Endothelial cell of umbilical vein (primary cell): ENCODE data around the gene FAM98B. TPM values are rescaled to one million over a fixed set of nuclear protein-coding genes. Genes with fewer than 3 reads are reported as not detected.

Source experiments
- BruUV-seq: library from RNA; stranded (reverse); fragments of 400-500 nt; replicated peaks from 2 replicates; lab custom pipeline; 2021; lab: Mats Ljungman, UMichigan
- CTCF ChIA-PET: fragments of 300-600, 350-600 bp; sonication (Branson Sonifier 250); formaldehyde crosslinking; loops from one replicate; lab custom pipeline; 2021; ENCODE audit warnings: antibody characterized with exemption, inconsistent platforms; lab: Charles Lee
- POLR2A ChIA-PET: fragments of 300-600, 350-600 bp; sonication (Branson Sonifier 250); formaldehyde crosslinking; loops from one replicate; lab custom pipeline; 2021; ENCODE audit warnings: antibody characterized with exemption, inconsistent platforms; lab: Charles Lee
- DNase-seq: peaks from one replicate; pipeline ENCODE4 v3.0.0-alpha.2; 2011; ENCODE audit warnings: low read depth, low spot score
- FAIRE-seq: peaks from 2 replicates; lab custom pipeline; 2011; peaks lifted over from hg19 to GRCh38; lab: Jason Lieb, UNC
- H2AFZ ChIP-seq: 2 replicates; pipeline ENCODE4 v1.6.0; 2012; ENCODE audit warnings: low read depth, low read length, control low read depth, inconsistent platforms
- H3K27ac ChIP-seq: 2 replicates; pipeline ENCODE4 v1.5.1; 2011; ENCODE audit warnings: low read depth, mild to moderate bottlenecking, control low read depth, low read length, moderate library complexity; ENCODE audit not compliant: insufficient read depth
- H3K27me3 ChIP-seq, 2 experiments: 2 replicates each; pipeline versions ENCODE4 v1.6.0 to v1.6.1; 2011; ENCODE audit warnings: low read length in 2 of 2, mixed read lengths in 1 of 2; ENCODE audit not compliant: control insufficient read depth in 2 of 2, insufficient read depth in 2 of 2
- H3K36me3 ChIP-seq, 2 experiments: 2 replicates in 1 of 2; 3 replicates in 1 of 2; pipeline ENCODE4 v1.5.1; 2011; ENCODE audit warnings: low read length in 2 of 2, mild to moderate bottlenecking in 1 of 2, moderate library complexity in 1 of 2; ENCODE audit not compliant: control insufficient read depth in 2 of 2, insufficient read depth in 2 of 2; ENCODE audit errors: extremely low read depth in 1 of 2
- H3K4me1 ChIP-seq: 3 replicates; pipeline ENCODE4 v1.5.1; 2011; ENCODE audit warnings: mild to moderate bottlenecking, low read length; ENCODE audit not compliant: control insufficient read depth, insufficient read depth; ENCODE audit errors: extremely low read depth
- H3K4me2 ChIP-seq: 2 replicates; pipeline ENCODE4 v1.6.1; 2011; ENCODE audit warnings: low read length, control low read depth, mixed read lengths; ENCODE audit not compliant: insufficient read depth
- H3K4me3 ChIP-seq, 3 experiments: fragments of 200-600 bp in 1 of 3; sonication (generic), shearing (Covaris generic) in 1 of 3; replicated peaks in 1 of 3; 2 replicates each; pipeline ENCODE4 v1.5.1; 2011 to 2016; ENCODE audit warnings: control low read depth in 3 of 3, low read length in 3 of 3, mild to moderate bottlenecking in 2 of 3, inconsistent platforms in 1 of 3, low read depth in 1 of 3, moderate library complexity in 1 of 3; ENCODE audit not compliant: insufficient read depth in 1 of 3
- H3K79me2 ChIP-seq: 2 replicates; pipeline ENCODE4 v1.6.0; 2012; ENCODE audit warnings: low read length, inconsistent platforms; ENCODE audit not compliant: control insufficient read depth, insufficient read depth
- H3K9ac ChIP-seq: replicated peaks from 2 replicates; pipeline ENCODE3; 2011; ENCODE audit warnings: low read length, control low read depth; ENCODE audit not compliant: insufficient read depth; ENCODE audit errors: extremely low read depth
- H3K9me1 ChIP-seq: replicated peaks from 3 replicates; pipeline ENCODE4 v1.6.0; 2011; ENCODE audit warnings: mild to moderate bottlenecking, low read length; ENCODE audit not compliant: control insufficient read depth, insufficient read depth; ENCODE audit errors: extremely low read depth
- H3K9me3 ChIP-seq: replicated peaks from 2 replicates; pipeline ENCODE4 v1.5.1; 2012; ENCODE audit warnings: low read length, inconsistent platforms; ENCODE audit not compliant: control insufficient read depth, insufficient read depth
- H4K20me1 ChIP-seq: replicated peaks from 2 replicates; pipeline ENCODE3; 2011; ENCODE audit warnings: mild to moderate bottlenecking, low read length; ENCODE audit not compliant: control insufficient read depth, insufficient read depth; ENCODE audit errors: extremely low read depth
- CTCF ChIP-seq, 2 donors: IDR thresholded peaks; 1 replicate in 1 of 2; 2 replicates in 1 of 2; pipeline ENCODE4 v1.5.1; 2011; ENCODE audit warnings: low read length in 2 of 2, mild to moderate bottlenecking in 2 of 2, moderate library complexity in 2 of 2, control low read depth in 1 of 2, inconsistent platforms in 1 of 2, low read depth in 1 of 2; ENCODE audit not compliant: insufficient read depth in 1 of 2; ENCODE audit errors: extremely low read depth in 1 of 2
- EZH2 ChIP-seq: IDR thresholded peaks from 2 replicates; pipeline ENCODE4 v1.6.1; 2012; ENCODE audit warnings: borderline replicate concordance, low read depth, mild to moderate bottlenecking, moderate library complexity, low read length, inconsistent platforms; ENCODE audit not compliant: severe bottlenecking
- GATA2 ChIP-seq: IDR thresholded peaks from 2 replicates; pipeline ENCODE4 v1.7.0; 2011; ENCODE audit warnings: low read depth, mild to moderate bottlenecking, moderate library complexity, mixed read lengths, low read length; ENCODE audit not compliant: insufficient read length, insufficient read depth
- JUN ChIP-seq: IDR thresholded peaks from 2 replicates; pipeline ENCODE4 v1.6.1; 2011; ENCODE audit warnings: borderline replicate concordance, low read depth; ENCODE audit not compliant: insufficient read length, insufficient read depth
- MAX ChIP-seq: IDR thresholded peaks from 2 replicates; pipeline ENCODE4 v1.6.1; 2011; ENCODE audit not compliant: insufficient read depth, insufficient read length
- MYC ChIP-seq: IDR thresholded peaks from one replicate; pipeline ENCODE4 v1.6.1; 2011; ENCODE audit warnings: mild to moderate bottlenecking, low read depth, low read length
- POLR2A ChIP-seq: IDR thresholded peaks from 2 replicates; pipeline ENCODE4 v1.6.1; 2012; ENCODE audit warnings: low read depth, mild to moderate bottlenecking, control low read depth, low read length
- POLR2AphosphoS5 ChIP-seq: IDR thresholded peaks from 2 replicates; pipeline ENCODE4 v1.6.1; 2012; ENCODE audit warnings: low read depth, mild to moderate bottlenecking, control low read depth, low read length, moderate library complexity; ENCODE audit not compliant: insufficient read depth
- dilution Hi-C: fragments of 300-500 bp; cut with MboI; formaldehyde crosslinking; loops from one replicate; pipeline ENCODE4 v1.15.0; 2019; ENCODE audit warnings: low sequenced_read_pairs; ENCODE audit not compliant: extremely low pct_ligation_motif_present
- intact Hi-C: fragments of 100-400 bp; cut with micrococcal nuclease; formaldehyde crosslinking; loops from one replicate; pipeline ENCODE4 v1.10.0; 2022
- polyA plus RNA-seq, 4 experiments: library from polyadenylated mRNA; depleted of rRNA in 3 of 4; stranded (reverse) in 3 of 4; unstranded in 1 of 4; fragments of >200 nt; gene quantifications; 2 replicates each; pipeline versions ENCODE4 v1.2.1 to v1.2.3, GENCODE V29; 2011 to 2012; ENCODE audit warnings: missing spikeins in 1 of 4
- total RNA-seq: library from RNA; stranded (reverse); gene quantifications from 2 replicates; pipeline ENCODE4 v1.2.3, GENCODE V29; 2021

The FAM98B gene
- total and polyA plus RNA-seq, 2 donors (not counting 3 experiments of a cell fraction or from before 2014, with no cell fraction given) = 4.2 to 22.3 TPM

- DNase-seq (no peak), FAIRE-seq (no peak)
- intact Hi-C loops (no loop called here), dilution Hi-C loops (no loop called here)
- Histone ChIP-seq H2AFZ (no peak overlapping the region), H3K4me1 (peaks cover 4% of the 10 kb centered on the region), H3K27me3 (peaks cover 17 to 43% of the 10 kb centered on the region in 2 experiments), H3K36me3 (no peaks in the 10 kb centered on the region), H3K4me2 (no peak overlapping the region), H3K27ac (no peak overlapping the region), H3K9me1 (no peaks in the 10 kb centered on the region), H4K20me1 (no peaks in the 10 kb centered on the region), H3K79me2 (no peaks in the 10 kb centered on the region), H3K4me3 (no peak overlapping the region), H3K9ac (no peak overlapping the region), H3K9me3 (no peaks in the 10 kb centered on the region)
- ChIA-PET POLR2A (no interaction called here), CTCF (interaction anchor here (0.9 to 1.7 kb wide), 3 partner anchors 46 to 181 kb away, joined by 3 to 6 read pairs (median 5); no protein-coding TSS in a partner anchor)
- TF ChIP-seq MAX (no peak), CTCF (IDR thresholded peaks at IDR 0.05; ENCODE audit: extremely low read depth in 1 of 2, insufficient read depth in 1 of 2, low read depth in 1 of 2, low read length in 2 of 2) (no peak), EZH2 (no peak), POLR2AphosphoS5 (no peak), GATA2 (no peak), JUN (no peak), MYC (no peak), POLR2A (no peak)
- no TSS peak for BruUV-seq
Measured at GRCh38 chr15:38518084-38518483, 64.2 kb downstream of the FAM98B start.
